ENCODE measurements around the gene TAF3.

Gene TAF3

GRCh38 chr10:8058274-8059111 is 240.2 kb downstream of the TAF3 start:
- DNase-seq (ENCODE audit: low read depth): no peak

GRCh38 chr10:8059191-8059936 is 241.1 kb downstream of the TAF3 start:
- DNase-seq (ENCODE audit: low read depth): no peak

GRCh38 chr10:8060010-8060703 is 241.9 kb downstream of the TAF3 start:
- no peak for DNase-seq (ENCODE audit: low read depth)

GRCh38 chr10:8060704-8061121 is 242.4 kb downstream of the TAF3 start:
- DNase-seq (ENCODE audit: low read depth): no peak

- no peak for DNase-seq (ENCODE audit: low read depth)
Observed at GRCh38 chr10:8061274-8062211, 243.2 kb downstream of the TAF3 start.

- DNase-seq (ENCODE audit: low read depth): no peak
Observed at GRCh38 chr10:8063128-8063908, 245.0 kb downstream of the TAF3 start.

- no peak for DNase-seq (ENCODE audit: low read depth)
Observed at GRCh38 chr10:8063935-8064334, 245.6 kb downstream of the TAF3 start.

GRCh38 chr10:8064436-8064835 is 246.1 kb downstream of the TAF3 start:
- DNase-seq (ENCODE audit: low read depth): no peak

- DNase-seq (ENCODE audit: low read depth): no peak
Observed at GRCh38 chr10:8065651-8066050, 247.3 kb downstream of the TAF3 start.

- DNase-seq (ENCODE audit: low read depth): no peak
Observed at GRCh38 chr10:8066124-8066523, 247.8 kb downstream of the TAF3 start.

Measured in stimulated activated CD8-positive, alpha-beta memory T cell treated with anti-CD3 and anti-CD28 coated beads, Interleukin-12 subunit alpha, Interleukin-12 subunit beta, amount 100 ng/mL, for 1 hour (primary cell).